ENCODE measurements around the gene CMIP. TPM values are rescaled to one million over a fixed set of nuclear protein-coding genes. Genes with fewer than 3 reads are reported as not detected.

Gene CMIP
- total RNA-seq, 2 experiments from 2014 or later: 65.4 to 76.7 TPM

DNA sequence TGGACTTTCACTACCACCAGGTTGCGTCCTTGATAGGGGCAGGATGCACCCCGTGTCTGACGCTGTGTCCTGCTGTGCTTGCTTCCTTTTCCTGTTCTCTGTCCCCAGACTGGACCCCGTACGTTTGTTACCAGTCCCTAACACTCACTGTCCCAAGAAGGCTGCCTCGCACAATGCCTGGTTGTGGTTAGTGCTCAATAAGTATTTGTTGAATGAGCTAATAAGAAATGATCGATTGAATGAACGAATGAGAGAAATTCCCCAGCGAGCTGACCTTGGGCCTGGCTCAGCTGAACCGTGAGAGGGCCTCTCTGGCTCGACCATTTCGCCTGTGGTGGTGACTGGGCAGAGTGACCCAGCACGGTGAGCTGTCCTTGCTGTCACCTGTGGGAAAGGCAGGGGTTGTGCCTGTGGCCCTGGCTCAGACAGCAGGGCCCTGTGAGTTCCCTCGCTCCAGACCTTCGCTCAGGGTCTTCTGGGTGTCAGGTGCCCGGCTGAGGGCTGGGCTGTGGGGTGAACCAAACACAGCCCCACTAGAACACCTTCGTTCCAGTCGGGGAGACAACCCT, 20.9 kb downstream of the CMIP start:
- POLR2A ChIA-PET: interaction anchor here (1.3 kb wide), 1 partner anchor 14 kb away, joined by 5 read pairs; no protein-coding TSS in a partner anchor

DNA sequence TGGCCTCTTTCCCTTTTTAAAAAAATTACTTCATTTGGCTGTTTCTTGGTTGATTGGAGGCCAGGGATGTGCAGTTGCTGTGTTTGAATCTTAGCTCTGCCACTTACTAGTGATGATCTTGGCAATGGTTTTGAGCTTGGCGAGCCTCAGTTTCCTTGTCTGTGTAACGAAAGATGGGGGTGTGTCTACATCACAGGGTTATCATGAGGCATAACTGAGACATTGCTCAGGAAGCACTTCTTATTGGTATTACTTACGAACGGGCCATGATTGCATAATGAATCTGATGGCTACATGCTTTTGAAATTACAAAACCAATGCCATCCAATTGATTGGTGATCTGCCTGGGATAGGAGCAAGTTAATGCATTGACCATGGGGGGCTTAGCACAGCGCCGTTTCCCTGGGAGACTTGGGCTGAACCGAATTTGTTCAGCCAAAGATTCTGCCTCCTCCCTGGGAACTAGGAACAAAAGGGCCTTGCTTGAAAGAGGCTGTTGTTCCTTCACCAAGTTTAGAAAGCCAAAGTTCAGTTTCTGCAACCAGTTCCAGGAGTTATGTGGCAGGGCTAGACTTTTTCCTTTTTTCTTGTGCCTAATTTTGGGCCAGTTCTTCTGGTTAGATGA, 21.9 kb downstream of the CMIP start:
- ATAC-seq (ENCODE audit: low read depth) (no peak), DNase-seq (no peak)
- Mint-ChIP-seq H3K36me3 (peaks cover 17% of the 10 kb centered on the region), H3K4me3 (no peak overlapping the region), H3K27ac (peak overlapping the region; percentile 35), H3K9me3 (no peaks in the 10 kb centered on the region), H3K27me3 (no peaks in the 10 kb centered on the region), H3K4me1 (peaks cover 45% of the 10 kb centered on the region)
- POLR2A ChIA-PET: interaction anchor here (1.3 kb wide), 1 partner anchor 15 kb away, joined by 5 read pairs; no protein-coding TSS in a partner anchor

More for the DNA sequence above, 20.9 kb downstream of the CMIP start:
- ATAC-seq (ENCODE audit: low read depth): no peak
- Mint-ChIP-seq H3K27ac (no peak overlapping the region), H3K4me1 (peaks cover 48% of the 10 kb centered on the region), H3K4me3 (no peak overlapping the region), H3K36me3 (peaks cover 26% of the 10 kb centered on the region), H3K27me3 (no peaks in the 10 kb centered on the region), H3K9me3 (no peaks in the 10 kb centered on the region)
- no peak for DNase-seq

DNA sequence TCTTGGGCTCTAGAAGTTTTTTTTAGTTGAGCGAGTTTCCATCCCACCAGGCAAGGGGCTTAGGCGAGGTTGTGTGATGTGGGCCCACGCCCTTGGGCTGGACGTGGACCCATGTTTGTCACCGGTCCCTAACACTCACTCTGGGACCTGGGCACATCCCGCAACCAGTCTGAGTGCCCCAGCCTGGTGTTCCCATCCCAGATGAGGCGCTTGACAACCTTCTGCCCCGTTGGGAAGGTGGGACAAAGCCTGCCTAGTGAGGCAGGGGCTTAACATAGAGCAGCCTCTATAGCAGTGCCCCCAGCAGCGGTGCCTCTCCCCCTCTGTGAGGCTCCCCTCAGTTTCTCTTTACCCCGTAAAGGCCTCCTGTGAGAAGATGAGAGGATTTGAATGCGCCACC, 22.5 kb downstream of the CMIP start:
- ATAC-seq (ENCODE audit: low read depth): no peak
- POLR2A ChIA-PET: interaction anchor here (1.3 kb wide), 1 partner anchor 17 kb away, joined by 3 read pairs; no protein-coding TSS in a partner anchor
- Mint-ChIP-seq H3K27ac (no peak overlapping the region), H3K36me3 (peaks cover 23% of the 10 kb centered on the region), H3K4me3 (no peak overlapping the region), H3K4me1 (peaks cover 48% of the 10 kb centered on the region), H3K9me3 (no peaks in the 10 kb centered on the region), H3K27me3 (no peaks in the 10 kb centered on the region)
- DNase-seq: no peak

DNA sequence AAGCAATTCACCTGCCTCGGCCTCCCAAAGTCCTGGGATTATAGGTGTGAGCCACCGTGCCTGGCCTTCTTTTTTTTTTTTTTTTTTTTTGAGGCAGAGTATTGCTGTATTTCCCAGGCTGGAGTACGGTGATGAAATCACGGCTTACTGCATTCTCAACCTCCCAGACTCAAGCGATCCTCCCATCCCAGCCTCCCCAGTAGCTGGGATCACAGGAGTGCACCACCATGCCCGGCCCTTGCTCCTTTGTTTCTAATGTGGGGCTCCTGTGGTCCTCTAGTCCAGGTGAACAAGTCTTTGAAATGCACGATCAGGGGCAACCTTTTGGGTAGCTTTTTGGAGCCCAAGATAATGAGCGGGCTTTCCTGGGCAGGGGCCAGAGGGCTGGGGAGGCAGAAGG, 23.2 kb downstream of the CMIP start:
- POLR2A ChIA-PET: interaction anchor here (1.3 to 1.6 kb wide), 2 partner anchors 16 to 17 kb away, joined by 3 to 5 read pairs; no protein-coding TSS in a partner anchor
- Mint-ChIP-seq H3K9me3 (no peaks in the 10 kb centered on the region), H3K36me3 (peaks cover 27% of the 10 kb centered on the region), H3K27me3 (no peaks in the 10 kb centered on the region), H3K27ac (peak overlapping the region; percentile 94), H3K4me1 (peaks cover 44% of the 10 kb centered on the region), H3K4me3 (no peak overlapping the region)
- ATAC-seq (ENCODE audit: low read depth) (no peak), DNase-seq (no peak)

DNA sequence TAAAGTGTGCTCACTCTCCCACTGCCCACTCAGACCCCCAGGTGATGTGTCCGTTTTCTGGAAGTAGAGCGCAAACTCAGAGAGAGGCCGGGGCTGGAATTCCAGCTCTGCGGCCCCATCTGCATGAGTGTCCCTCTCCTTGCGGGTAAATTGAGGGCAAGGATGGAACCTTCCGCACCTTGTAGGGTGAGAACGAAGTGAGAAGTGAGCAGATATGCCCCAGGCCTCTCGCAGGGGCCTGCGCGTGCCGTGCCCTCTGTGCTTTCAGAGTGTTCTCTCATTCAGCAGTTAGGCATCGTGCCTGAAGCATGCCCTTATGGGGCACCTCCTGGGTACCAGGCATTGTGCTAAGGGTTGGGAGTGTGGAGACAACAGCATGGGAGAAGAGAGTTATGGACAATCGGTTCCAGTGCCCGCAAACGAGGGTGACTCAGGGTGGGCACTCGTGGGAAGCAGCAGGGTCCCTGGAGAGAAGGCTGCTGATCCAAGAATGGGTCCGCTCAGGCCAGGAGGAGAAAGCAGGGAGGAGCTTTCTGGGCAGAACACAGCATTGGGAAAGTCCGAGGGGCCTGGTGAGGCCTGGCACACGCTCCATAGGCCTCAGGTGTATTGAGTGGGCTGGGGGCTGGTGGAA, 23.8 kb downstream of the CMIP start:
- no peak overlapping the region for H3K4me3 Mint-ChIP-seq
- DNase-seq (no peak), ATAC-seq (ENCODE audit: low read depth) (no peak)
- H3K4me1 Mint-ChIP-seq: peaks cover 44% of the 10 kb centered on the region
- POLR2A ChIA-PET: interaction anchor here (1.3 to 2.3 kb wide), 4 partner anchors 11 to 23 kb away, joined by 3 to 24 read pairs (median 8); partner anchors contain the start of gene CMIP
- peak overlapping the region; percentile 94 for H3K27ac Mint-ChIP-seq
- peaks cover 24% of the 10 kb centered on the region for H3K36me3 Mint-ChIP-seq
- no peaks in the 10 kb centered on the region for H3K9me3 Mint-ChIP-seq
- no peaks in the 10 kb centered on the region for H3K27me3 Mint-ChIP-seq

DNA sequence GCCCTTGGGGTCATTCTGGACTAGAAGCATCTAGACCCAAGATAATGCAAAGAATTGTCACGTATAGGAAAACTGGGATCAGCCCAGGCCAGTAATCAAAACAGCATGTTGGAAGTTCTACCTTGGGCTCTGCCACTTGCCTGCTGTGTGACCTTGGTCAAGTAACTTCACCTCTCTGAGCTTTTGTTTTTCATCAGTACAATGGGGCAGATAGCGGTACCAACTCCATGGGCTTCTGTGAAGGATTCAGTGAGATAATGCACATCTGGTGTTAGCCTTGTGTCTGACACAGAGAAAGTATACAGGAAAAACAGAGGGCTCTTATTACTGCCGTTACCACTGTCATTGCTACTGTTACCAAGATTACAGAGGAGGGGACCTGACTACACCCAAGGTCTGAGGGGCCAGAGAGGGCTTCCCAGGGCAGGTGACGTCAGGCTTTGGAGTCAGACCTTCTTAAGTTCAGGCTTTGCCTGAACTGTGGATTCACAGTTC, 24.6 kb downstream of the CMIP start:
- Mint-ChIP-seq H3K9me3 (no peaks in the 10 kb centered on the region), H3K4me3 (peak overlapping the region; percentile 73), H3K36me3 (peaks cover 24% of the 10 kb centered on the region), H3K27ac (peak overlapping the region; percentile 94), H3K4me1 (peaks cover 45% of the 10 kb centered on the region), H3K27me3 (no peaks in the 10 kb centered on the region)
- ATAC-seq (ENCODE audit: low read depth) (peak; percentile 11), DNase-seq (no peak)
- POLR2A ChIA-PET: interaction anchor here (1.0 to 2.3 kb wide), 11 partner anchors 10 to 249 kb away, joined by 3 to 24 read pairs (median 7); partner anchors contain the start of gene CMIP

DNA sequence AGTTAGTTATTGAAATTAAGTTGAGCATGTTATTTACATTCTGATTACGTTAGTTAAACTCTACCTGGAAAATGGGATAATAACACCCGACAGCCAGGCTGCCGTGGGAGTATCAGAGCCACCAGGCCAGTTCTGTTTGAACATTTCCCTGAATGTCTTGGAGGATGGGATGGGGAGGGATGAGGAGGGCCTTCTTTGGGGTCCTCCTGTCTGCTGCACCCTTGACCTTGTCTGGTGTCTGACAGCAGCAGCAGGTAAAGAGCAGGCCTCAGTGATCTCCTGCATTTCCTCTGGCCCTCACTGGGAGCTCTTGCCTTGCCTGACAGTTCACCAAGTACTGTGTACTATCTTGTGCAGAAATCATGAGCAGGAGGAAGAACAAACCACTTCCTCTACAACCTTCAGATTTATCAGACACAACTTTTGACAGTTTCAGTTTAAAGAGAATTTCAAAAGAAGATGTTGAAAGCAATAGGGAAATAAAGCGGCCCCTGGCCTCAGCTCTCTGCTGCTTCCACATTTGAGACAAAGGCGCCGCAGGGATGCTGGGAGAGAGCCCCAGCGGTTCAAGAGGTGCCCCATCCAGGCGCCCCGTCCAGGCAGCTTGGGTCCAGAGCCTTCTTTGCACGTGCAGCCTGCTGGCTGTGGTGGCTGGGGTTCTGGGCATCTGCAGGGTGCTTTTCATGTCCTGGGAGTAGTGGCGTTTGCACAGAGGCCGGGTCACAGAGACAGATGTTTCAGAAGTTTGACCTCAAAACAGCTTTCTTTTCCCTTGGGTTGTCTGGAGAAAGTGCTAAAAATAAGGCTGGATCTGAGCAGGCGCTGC, 25.3 kb downstream of the CMIP start:
- no peaks in the 10 kb centered on the region for H3K27me3 Mint-ChIP-seq
- H3K27ac Mint-ChIP-seq: peak overlapping the region; percentile 94
- peak overlapping the region; percentile 73 for H3K4me3 Mint-ChIP-seq
- peaks cover 25% of the 10 kb centered on the region for H3K36me3 Mint-ChIP-seq
- DNase-seq (peak; percentile 62), ATAC-seq (ENCODE audit: low read depth) (peak; percentile 98)
- no peaks in the 10 kb centered on the region for H3K9me3 Mint-ChIP-seq
- peaks cover 47% of the 10 kb centered on the region for H3K4me1 Mint-ChIP-seq
- POLR2A ChIA-PET: interaction anchor here (1.0 to 2.3 kb wide), 12 partner anchors 9 to 249 kb away, joined by 3 to 24 read pairs (median 6); partner anchors contain the start of gene CMIP

DNA sequence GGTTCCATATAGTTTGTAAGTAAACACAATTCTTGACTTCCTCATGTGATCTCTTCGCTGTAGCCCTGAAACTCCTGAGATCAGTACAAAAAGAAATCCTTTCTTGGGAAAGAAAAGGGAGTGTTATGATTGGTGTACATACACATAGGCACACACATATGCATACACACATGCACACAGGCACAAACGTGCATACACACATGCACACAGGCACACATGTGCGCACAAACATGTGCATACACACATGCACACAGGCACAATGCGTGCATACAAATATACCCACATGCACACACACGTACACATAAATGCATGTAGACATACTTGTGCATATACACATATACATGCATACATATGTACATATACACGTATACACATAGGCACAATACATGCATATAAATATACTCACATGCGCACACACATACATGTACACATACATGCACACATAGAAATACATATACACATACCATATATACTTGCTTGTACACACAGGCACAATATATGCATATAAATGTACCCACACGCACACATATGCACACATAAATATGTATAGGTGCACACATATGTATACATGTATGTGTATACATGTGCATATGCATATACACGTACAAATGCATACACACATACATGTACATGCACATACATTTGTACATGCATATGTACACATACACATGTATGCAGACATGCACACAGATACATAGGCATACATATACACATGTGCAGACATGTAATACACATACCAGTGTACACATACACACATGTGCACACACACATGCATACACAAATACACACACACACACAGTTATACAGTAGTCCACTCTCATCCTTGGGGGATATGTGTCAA, 26.4 kb downstream of the CMIP start:
- Mint-ChIP-seq H3K9me3 (no peaks in the 10 kb centered on the region), H3K27me3 (no peaks in the 10 kb centered on the region), H3K27ac (peak overlapping the region; percentile 94), H3K36me3 (peaks cover 27% of the 10 kb centered on the region), H3K4me1 (peaks cover 48% of the 10 kb centered on the region), H3K4me3 (peak overlapping the region; percentile 73)
- DNase-seq: no peak
- no peak for ATAC-seq (ENCODE audit: low read depth)
- POLR2A ChIA-PET: interaction anchor here (1.4 to 2.3 kb wide), 7 partner anchors 8 to 145 kb away, joined by 3 to 24 read pairs (median 10); partner anchors contain the start of gene CMIP

DNA sequence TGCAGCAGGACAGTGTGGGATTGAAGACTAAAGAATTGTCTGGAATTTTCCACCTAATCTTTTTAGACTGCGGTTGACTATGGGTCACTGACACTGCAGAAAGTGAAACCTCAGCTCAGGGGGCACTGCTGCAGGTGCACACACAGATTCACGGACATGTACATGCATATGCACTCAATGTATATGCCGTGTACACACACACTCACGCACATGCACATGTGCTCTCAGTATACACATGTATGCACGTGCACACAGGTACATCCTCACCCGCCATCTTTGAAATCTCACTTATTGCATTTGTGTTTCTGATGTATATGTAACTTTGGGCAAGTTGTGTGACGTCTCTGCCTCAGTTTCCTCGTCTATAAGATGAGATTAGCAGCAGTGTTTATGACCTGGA, 27.3 kb downstream of the CMIP start:
- H3K27me3 Mint-ChIP-seq: no peaks in the 10 kb centered on the region
- POLR2A ChIA-PET: interaction anchor here (1.4 kb wide), 1 partner anchor 14 kb away, joined by 3 read pairs; no protein-coding TSS in a partner anchor
- ATAC-seq (ENCODE audit: low read depth) (no peak), DNase-seq (no peak)
- H3K4me3 Mint-ChIP-seq: no peak overlapping the region
- peaks cover 52% of the 10 kb centered on the region for H3K4me1 Mint-ChIP-seq
- no peaks in the 10 kb centered on the region for H3K9me3 Mint-ChIP-seq
- H3K36me3 Mint-ChIP-seq: peaks cover 32% of the 10 kb centered on the region
- peak overlapping the region; percentile 52 for H3K27ac Mint-ChIP-seq

DNA sequence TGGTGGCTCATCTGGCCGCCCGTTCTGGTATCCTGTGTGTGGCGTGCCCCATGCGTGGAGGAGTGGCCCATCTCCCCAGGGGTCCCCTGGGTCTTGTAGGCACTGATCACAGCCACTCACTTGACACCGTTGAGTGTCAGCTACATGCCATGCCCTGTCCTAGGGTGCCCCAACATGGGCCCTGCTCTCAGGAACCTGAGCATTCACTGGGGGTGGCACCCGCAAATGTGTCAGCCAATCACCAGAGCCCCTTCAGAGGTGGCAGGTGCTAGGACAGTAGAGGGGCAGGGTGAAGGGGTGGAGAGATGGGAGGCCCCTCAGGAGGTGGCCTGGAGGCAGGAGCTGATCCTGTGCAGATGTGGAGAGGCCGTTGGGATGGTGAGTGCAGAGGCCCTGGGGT, 27.8 kb downstream of the CMIP start:
- ATAC-seq (ENCODE audit: low read depth): no peak
- POLR2A ChIA-PET: interaction anchor here (0.9 to 1.4 kb wide), 2 partner anchors 14 to 49 kb away, joined by 3 read pairs; no protein-coding TSS in a partner anchor
- Mint-ChIP-seq H3K27ac (peak overlapping the region; percentile 51), H3K9me3 (no peaks in the 10 kb centered on the region), H3K36me3 (peaks cover 36% of the 10 kb centered on the region), H3K4me3 (no peak overlapping the region), H3K4me1 (peaks cover 57% of the 10 kb centered on the region), H3K27me3 (no peaks in the 10 kb centered on the region)
- no peak for DNase-seq

DNA sequence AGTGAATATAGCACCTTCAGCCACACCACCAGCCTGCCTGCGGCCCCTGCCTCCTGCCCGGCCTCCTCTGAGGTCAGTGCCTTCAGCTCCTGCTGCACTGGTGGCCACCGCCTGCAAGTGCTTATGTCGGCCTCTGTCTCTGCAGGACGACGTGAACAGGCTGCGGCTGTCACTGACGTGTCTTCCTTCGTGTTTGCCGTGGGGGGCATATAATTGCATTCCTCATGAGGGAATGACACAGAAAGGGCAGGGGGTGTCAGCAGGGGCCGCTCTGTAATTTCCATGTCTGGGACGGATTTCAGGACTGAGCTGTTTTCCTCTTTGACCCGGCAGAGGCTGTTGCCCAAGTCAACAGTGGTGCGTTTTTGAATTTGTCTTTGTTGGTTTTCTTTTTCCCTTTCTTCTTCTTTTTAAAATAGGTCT, 28.5 kb downstream of the CMIP start:
- peaks cover 37% of the 10 kb centered on the region for H3K36me3 Mint-ChIP-seq
- no peak for DNase-seq
- no peak overlapping the region for H3K4me3 Mint-ChIP-seq
- H3K9me3 Mint-ChIP-seq: no peaks in the 10 kb centered on the region
- no peaks in the 10 kb centered on the region for H3K27me3 Mint-ChIP-seq
- no peak overlapping the region for H3K27ac Mint-ChIP-seq
- POLR2A ChIA-PET: interaction anchor here (0.8 to 1.4 kb wide), 3 partner anchors 9 to 48 kb away, joined by 3 read pairs; no protein-coding TSS in a partner anchor
- ATAC-seq (ENCODE audit: low read depth): no peak
- peaks cover 63% of the 10 kb centered on the region for H3K4me1 Mint-ChIP-seq

DNA sequence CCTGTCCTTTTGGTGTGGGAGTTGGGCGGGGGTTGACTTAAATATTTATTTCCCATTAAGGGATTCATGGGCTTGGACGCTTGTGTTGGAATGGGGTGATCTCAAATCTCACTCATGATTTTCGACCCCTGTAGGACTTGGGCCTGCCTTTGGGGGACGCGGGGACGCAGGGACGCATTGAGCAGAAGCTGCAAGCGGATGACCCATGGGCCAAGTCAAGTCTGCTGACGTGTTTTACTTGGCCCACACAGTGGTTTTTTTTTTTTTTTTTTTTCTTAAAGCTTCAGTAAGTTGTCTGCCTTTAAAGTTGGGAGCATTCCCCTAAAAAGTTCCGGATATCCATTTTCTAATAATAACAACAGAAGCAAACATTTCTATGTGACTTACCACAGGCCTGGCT, 28.9 kb downstream of the CMIP start:
- POLR2A ChIA-PET: interaction anchor here (0.8 kb wide), 1 partner anchor 9 kb away, joined by 3 read pairs; no protein-coding TSS in a partner anchor
- DNase-seq: no peak
- peak overlapping the region; percentile 52 for H3K27ac Mint-ChIP-seq
- ATAC-seq (ENCODE audit: low read depth): no peak
- H3K4me3 Mint-ChIP-seq: no peak overlapping the region
- peaks cover 66% of the 10 kb centered on the region for H3K4me1 Mint-ChIP-seq
- no peaks in the 10 kb centered on the region for H3K27me3 Mint-ChIP-seq
- peaks cover 37% of the 10 kb centered on the region for H3K36me3 Mint-ChIP-seq
- H3K9me3 Mint-ChIP-seq: no peaks in the 10 kb centered on the region
